ENCODE measurements around the gene LLCFC1.

Gene LLCFC1

GRCh38 chr7:142892951-142893350, 46.3 kb upstream of the LLCFC1 start:
- H3K9me3 ChIP-seq (ENCODE audit: insufficient read depth, low read length): no peaks in the 10 kb centered on the region
- H3K27me3 ChIP-seq (ENCODE audit: low read depth, low read length): peaks cover 18% of the 10 kb centered on the region
- H3K27ac ChIP-seq (ENCODE audit: low read length): no peak overlapping the region
- H3K4me3 ChIP-seq (ENCODE audit: low read length): no peak overlapping the region
- no peaks in the 10 kb centered on the region for H3K36me3 ChIP-seq (replicated peaks; ENCODE audit: low read depth, low read length)
- no peak for TF ChIP-seq CTCF (IDR thresholded peaks at IDR 0.05; ENCODE audit: low read depth, low read length)
- no peak for TF ChIP-seq EZH2phosphoT487 (IDR thresholded peaks at IDR 0.05; ENCODE audit: low read depth)
- H3K79me2 ChIP-seq (ENCODE audit: low read length): no peaks in the 10 kb centered on the region
- H4K20me1 ChIP-seq (ENCODE audit: insufficient read depth, low read length): no peaks in the 10 kb centered on the region
- H3K9ac ChIP-seq (ENCODE audit: low read length): no peak overlapping the region
- H3K4me2 ChIP-seq (ENCODE audit: low read length): no peak overlapping the region
- H3K4me1 ChIP-seq (ENCODE audit: low read length): no peaks in the 10 kb centered on the region
- no peak overlapping the region for H2AFZ ChIP-seq (ENCODE audit: low read depth, low read length)

GRCh38 chr7:142894112-142894984, 44.9 kb upstream of the LLCFC1 start:
- TF ChIP-seq CTCF (IDR thresholded peaks at IDR 0.05; ENCODE audit: low read depth, low read length) (no peak), EZH2phosphoT487 (IDR thresholded peaks at IDR 0.05; ENCODE audit: low read depth) (no peak)
- Histone ChIP-seq H3K27me3 (ENCODE audit: low read depth, low read length) (peaks cover 26% of the 10 kb centered on the region), H2AFZ (ENCODE audit: low read depth, low read length) (no peak overlapping the region), H3K79me2 (ENCODE audit: low read length) (no peaks in the 10 kb centered on the region), H3K9ac (ENCODE audit: low read length) (no peak overlapping the region), H3K27ac (ENCODE audit: low read length) (no peak overlapping the region), H3K4me1 (ENCODE audit: low read length) (no peaks in the 10 kb centered on the region), H3K4me2 (ENCODE audit: low read length) (no peak overlapping the region), H4K20me1 (ENCODE audit: insufficient read depth, low read length) (no peaks in the 10 kb centered on the region), H3K4me3 (ENCODE audit: low read length) (no peak overlapping the region), H3K36me3 (replicated peaks; ENCODE audit: low read depth, low read length) (no peaks in the 10 kb centered on the region), H3K9me3 (ENCODE audit: insufficient read depth, low read length) (no peaks in the 10 kb centered on the region)

GRCh38 chr7:142894985-142895593, 44.2 kb upstream of the LLCFC1 start:
- Histone ChIP-seq H3K27ac (ENCODE audit: low read length) (no peak overlapping the region), H3K4me2 (ENCODE audit: low read length) (no peak overlapping the region), H3K4me1 (ENCODE audit: low read length) (no peaks in the 10 kb centered on the region), H3K4me3 (ENCODE audit: low read length) (no peak overlapping the region), H3K27me3 (ENCODE audit: low read depth, low read length) (peaks cover 29% of the 10 kb centered on the region), H3K9ac (ENCODE audit: low read length) (no peak overlapping the region), H2AFZ (ENCODE audit: low read depth, low read length) (no peak overlapping the region), H3K36me3 (replicated peaks; ENCODE audit: low read depth, low read length) (no peaks in the 10 kb centered on the region), H3K9me3 (ENCODE audit: insufficient read depth, low read length) (no peaks in the 10 kb centered on the region), H3K79me2 (ENCODE audit: low read length) (no peaks in the 10 kb centered on the region), H4K20me1 (ENCODE audit: insufficient read depth, low read length) (no peaks in the 10 kb centered on the region)
- no peak for TF ChIP-seq EZH2phosphoT487 (IDR thresholded peaks at IDR 0.05; ENCODE audit: low read depth)

- TF ChIP-seq CTCF (IDR thresholded peaks at IDR 0.05; ENCODE audit: low read depth, low read length) (no peak), EZH2phosphoT487 (IDR thresholded peaks at IDR 0.05; ENCODE audit: low read depth) (no peak)
- Histone ChIP-seq H3K4me2 (ENCODE audit: low read length) (no peak overlapping the region), H3K4me3 (ENCODE audit: low read length) (no peak overlapping the region), H3K4me1 (ENCODE audit: low read length) (no peaks in the 10 kb centered on the region), H3K36me3 (replicated peaks; ENCODE audit: low read depth, low read length) (no peaks in the 10 kb centered on the region), H4K20me1 (ENCODE audit: insufficient read depth, low read length) (no peaks in the 10 kb centered on the region), H3K27ac (ENCODE audit: low read length) (no peak overlapping the region), H3K9me3 (ENCODE audit: insufficient read depth, low read length) (no peaks in the 10 kb centered on the region), H3K27me3 (ENCODE audit: low read depth, low read length) (peaks cover 29% of the 10 kb centered on the region), H2AFZ (ENCODE audit: low read depth, low read length) (no peak overlapping the region), H3K9ac (ENCODE audit: low read length) (no peak overlapping the region), H3K79me2 (ENCODE audit: low read length) (no peaks in the 10 kb centered on the region)
Observed at GRCh38 chr7:142896151-142896550, 43.1 kb upstream of the LLCFC1 start.
